Kidney (tissue), 14 donors: Measurements from ENCODE around the gene NRXN3. TPM values are rescaled to one million over a fixed set of nuclear protein-coding genes. Genes with fewer than 3 reads are reported as not detected.

Experiments used
- DNase-seq, 5 donors: peaks; one replicate each; pipeline ENCODE4 v3.0.0-alpha.2; 2013 to 2020
- FAIRE-seq: peaks from 2 replicates; lab custom pipeline; 2012; peaks lifted over from hg19 to GRCh38; lab: Jason Lieb, UNC
- H3K27ac ChIP-seq, 2 donors: one replicate each; pipeline ENCODE4 v1.7.0; 2013; ENCODE audit warnings: low read depth in 2 of 2, low read length in 2 of 2, inconsistent platforms in 1 of 2
- H3K27me3 ChIP-seq: one replicate; pipeline ENCODE4 v1.7.1; 2013; ENCODE audit warnings: low read length, inconsistent platforms; ENCODE audit not compliant: control insufficient read depth, insufficient read depth
- H3K36me3 ChIP-seq, 3 donors: one replicate each; pipeline versions ENCODE4 v1.7.0 to v1.7.1; 2013; ENCODE audit warnings: low read length in 3 of 3, control low read depth in 1 of 3, inconsistent platforms in 1 of 3; ENCODE audit not compliant: insufficient read depth in 3 of 3, control insufficient read depth in 2 of 3
- H3K4me1 ChIP-seq, 3 donors: one replicate each; pipeline versions ENCODE4 v1.7.0 to v1.7.1; 2013; ENCODE audit warnings: low read length in 3 of 3, inconsistent platforms in 1 of 3, low read depth in 1 of 3; ENCODE audit not compliant: control insufficient read depth in 2 of 3, insufficient read depth in 2 of 3
- H3K4me3 ChIP-seq, 3 donors: one replicate each; pipeline versions ENCODE4 v1.7.0 to v1.8.1; 2013; ENCODE audit warnings: low read length in 3 of 3, control low read depth in 1 of 3, inconsistent platforms in 1 of 3
- H3K9ac ChIP-seq, 3 donors: one replicate each; pipeline versions ENCODE4 v1.7.0 to v1.7.1; 2013; ENCODE audit warnings: low read length in 3 of 3, control low read depth in 1 of 3, inconsistent platforms in 1 of 3
- H3K9me3 ChIP-seq, 3 donors: one replicate each; pipeline versions ENCODE4 v1.7.0 to v1.7.1; 2013; ENCODE audit warnings: low read length in 3 of 3, control low read depth in 1 of 3, inconsistent platforms in 1 of 3; ENCODE audit not compliant: control insufficient read depth in 2 of 3, insufficient read depth in 1 of 3
- intact Hi-C: fragments of 100-400 bp; cut with DNase I; formaldehyde crosslinking; loops from one replicate; pipeline ENCODE4 v1.11.1; 2022
- polyA plus RNA-seq: library from polyadenylated mRNA; stranded (reverse); fragments of 350-450 nt; fragmentation: Illumina TruSeq; extraction: RNeasy Lipid Tissue Mini Kit (QIAGEN cat#74804); gene quantifications from one replicate; pipeline ENCODE4 v1.2.3, GENCODE V29; 2014; ENCODE audit warnings: low read depth, low replicate concordance; ENCODE audit not compliant: insufficient read depth
- total RNA-seq: library from RNA; stranded (reverse); fragmentation: NEBNext Ultra II Directional; extraction: Animal tissue kit (Norgen Biotek cat#: 25700); gene quantifications from one replicate; pipeline ENCODE4 v1.2.1, GENCODE V29; 2021
- TF ChIP-seq, protein P1 (sequence below): IDR thresholded peaks from 3 replicates; pipeline ENCODE4 v1.5.1; 2012; ENCODE audit warnings: mild to moderate bottlenecking, moderate library complexity, borderline replicate concordance; ENCODE audit not compliant: insufficient read depth; ENCODE audit errors: extremely low read depth
- donor health status: control.
- donor health status: control.
- donor health status: control.
- donor health status: control.
- donor health status: control.
- donor health status: DM: yes; HTN: yes; CAD: no.
- donor health status: Normal renal cell carcinoma (clear cell type).

NRXN3 gene
- total and polyA plus RNA-seq, 2 donors from 2014 or later = 1.5 to 2.4 TPM

- FAIRE-seq (no peak), DNase-seq (peak in 1 of 5 donors; percentile 24)
- Histone ChIP-seq H3K36me3 (no peaks in the 10 kb centered on the region), H3K27ac (no peak overlapping the region), H3K27me3 (no peaks in the 10 kb centered on the region), H3K4me1 (no peaks in the 10 kb centered on the region), H3K9me3 (no peaks in the 10 kb centered on the region), H3K4me3 (no peak overlapping the region), H3K9ac (no peak overlapping the region)
- TF ChIP-seq, protein P1, sequence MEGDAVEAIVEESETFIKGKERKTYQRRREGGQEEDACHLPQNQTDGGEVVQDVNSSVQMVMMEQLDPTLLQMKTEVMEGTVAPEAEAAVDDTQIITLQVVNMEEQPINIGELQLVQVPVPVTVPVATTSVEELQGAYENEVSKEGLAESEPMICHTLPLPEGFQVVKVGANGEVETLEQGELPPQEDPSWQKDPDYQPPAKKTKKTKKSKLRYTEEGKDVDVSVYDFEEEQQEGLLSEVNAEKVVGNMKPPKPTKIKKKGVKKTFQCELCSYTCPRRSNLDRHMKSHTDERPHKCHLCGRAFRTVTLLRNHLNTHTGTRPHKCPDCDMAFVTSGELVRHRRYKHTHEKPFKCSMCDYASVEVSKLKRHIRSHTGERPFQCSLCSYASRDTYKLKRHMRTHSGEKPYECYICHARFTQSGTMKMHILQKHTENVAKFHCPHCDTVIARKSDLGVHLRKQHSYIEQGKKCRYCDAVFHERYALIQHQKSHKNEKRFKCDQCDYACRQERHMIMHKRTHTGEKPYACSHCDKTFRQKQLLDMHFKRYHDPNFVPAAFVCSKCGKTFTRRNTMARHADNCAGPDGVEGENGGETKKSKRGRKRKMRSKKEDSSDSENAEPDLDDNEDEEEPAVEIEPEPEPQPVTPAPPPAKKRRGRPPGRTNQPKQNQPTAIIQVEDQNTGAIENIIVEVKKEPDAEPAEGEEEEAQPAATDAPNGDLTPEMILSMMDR = no peak
- intact Hi-C loops = no loop called here
Observed at GRCh38 chr14:78153064-78153341, 17.2 kb upstream of the NRXN3 start.

DNA sequence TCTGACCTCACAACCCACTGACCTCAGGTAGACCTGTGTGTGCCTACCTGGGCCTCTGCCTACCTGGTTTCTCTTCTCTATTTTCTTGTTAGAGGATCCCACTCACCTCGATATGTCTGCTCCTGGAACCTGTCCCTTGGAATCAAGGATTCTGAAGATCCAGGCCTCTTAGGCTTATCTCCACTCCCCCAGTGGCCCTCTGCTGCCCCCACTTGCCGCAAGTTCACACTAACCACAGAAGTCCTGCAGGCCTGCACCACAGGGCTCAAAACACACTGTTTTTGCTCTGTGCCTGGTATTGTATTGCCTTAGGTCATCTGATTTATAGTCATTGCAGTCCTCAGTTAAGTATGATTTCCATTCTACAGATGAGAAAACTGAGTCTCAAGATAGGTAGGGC is 15.3 kb upstream of the NRXN3 start:
- no peak overlapping the region for H3K27ac ChIP-seq
- no peak overlapping the region for H3K4me3 ChIP-seq
- H3K27me3 ChIP-seq = no peaks in the 10 kb centered on the region
- no peaks in the 10 kb centered on the region for H3K9me3 ChIP-seq
- TF ChIP-seq, protein P1 = no peak
- H3K9ac ChIP-seq = no peak overlapping the region
- H3K36me3 ChIP-seq = no peaks in the 10 kb centered on the region
- DNase-seq (peak in 1 of 5 donors; percentile 7), FAIRE-seq (no peak)
- no peaks in the 10 kb centered on the region for H3K4me1 ChIP-seq
- intact Hi-C loops = no loop called here

DNA sequence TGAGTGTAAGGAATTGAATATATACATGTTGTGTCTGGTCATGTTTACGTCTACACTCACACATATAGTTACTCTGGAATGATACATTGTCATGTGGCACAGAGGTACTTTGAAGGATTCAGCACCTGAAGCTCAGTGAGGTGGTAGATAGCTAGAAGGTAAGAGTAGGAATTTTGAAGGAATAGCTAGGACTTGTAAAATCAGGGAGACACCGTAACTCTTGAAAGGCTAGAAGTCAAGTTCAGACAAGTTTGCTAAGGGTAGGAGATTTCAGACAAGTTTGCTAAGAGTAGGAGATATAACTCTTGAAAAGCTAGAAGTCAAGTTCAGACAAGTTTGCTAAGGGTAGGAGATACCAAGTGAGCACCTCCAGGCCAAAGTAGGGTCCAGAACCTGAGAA is 14.0 kb upstream of the NRXN3 start:
- Histone ChIP-seq H3K4me3 (no peak overlapping the region), H3K27me3 (no peaks in the 10 kb centered on the region), H3K4me1 (no peaks in the 10 kb centered on the region), H3K27ac (no peak overlapping the region), H3K9ac (no peak overlapping the region), H3K9me3 (no peaks in the 10 kb centered on the region), H3K36me3 (no peaks in the 10 kb centered on the region)
- FAIRE-seq (no peak), DNase-seq (no peak)
- TF ChIP-seq, protein P1 = no peak
- intact Hi-C loops = no loop called here
